DMS79 (cell line): ENCODE measurements around the gene CPEB3.

Source experiments
- DNase-seq: peaks from one replicate; lab custom pipeline; 2025; lab: John Stamatoyannopoulos, UW

CPEB3 gene

GRCh38 chr10:92208736-92209135 is 82.1 kb downstream of the CPEB3 start:
- DNase-seq, result no peak

DNA sequence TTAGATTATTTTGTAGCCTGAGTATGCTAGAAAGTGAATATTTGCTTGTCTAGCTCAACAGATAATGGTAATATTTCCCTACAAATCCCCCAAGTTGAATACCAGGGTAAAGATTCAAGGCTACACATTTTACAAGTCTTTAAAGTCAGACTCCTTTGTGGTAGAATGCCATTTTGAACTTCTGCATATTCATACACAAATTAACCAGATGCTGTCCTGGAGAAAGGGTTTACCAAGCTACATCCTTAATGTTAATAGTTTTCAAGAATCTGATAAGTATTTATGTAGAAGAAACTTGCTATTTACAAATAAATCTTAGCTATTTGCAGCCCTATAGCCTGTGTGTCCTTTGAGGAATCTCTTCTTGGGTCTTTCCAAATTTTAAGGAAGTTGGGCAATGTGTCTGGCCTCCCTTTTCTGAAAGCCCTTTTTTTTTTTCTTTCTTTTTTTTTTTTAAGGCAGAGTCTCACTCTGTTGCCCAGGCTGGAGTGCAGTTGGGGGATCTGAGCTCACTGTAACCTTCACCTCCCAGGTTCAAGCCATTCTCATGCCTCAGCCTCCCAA is 82.6 kb downstream of the CPEB3 start:
- DNase-seq, result no peak

GRCh38 chr10:92207061-92207460 is 83.8 kb downstream of the CPEB3 start:
- DNase-seq, result no peak

DNA sequence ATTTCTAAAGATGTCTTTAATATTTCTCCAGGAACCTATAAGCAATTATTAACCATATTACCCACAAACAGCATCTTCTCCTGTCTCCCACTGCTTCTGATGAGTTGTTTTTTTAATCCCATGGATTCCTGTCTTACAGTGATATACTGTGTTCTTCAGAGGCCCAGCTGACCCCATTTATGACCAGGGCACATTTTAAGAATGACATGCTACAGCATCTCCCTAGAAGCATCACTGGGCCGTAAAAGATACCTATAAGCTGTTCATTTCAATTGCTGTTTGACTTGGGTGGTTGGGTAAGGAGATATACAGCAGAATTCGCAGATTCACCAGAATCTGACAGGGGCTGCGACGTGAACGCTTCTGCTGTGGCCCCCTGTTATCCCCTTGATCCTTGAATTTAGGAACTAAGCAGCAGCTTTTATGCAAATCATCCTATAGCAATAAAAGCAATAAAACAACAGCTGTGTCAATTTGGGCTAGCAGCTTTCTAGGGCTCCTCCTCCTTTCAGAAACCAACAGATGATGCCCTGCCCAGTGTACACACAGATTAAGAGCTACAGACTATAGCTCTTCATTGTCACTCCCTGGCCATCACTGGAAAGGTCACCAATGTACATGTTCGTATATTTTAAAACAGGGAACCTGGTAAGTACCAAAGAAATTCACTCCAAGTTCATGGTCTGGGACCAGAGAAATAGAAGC is 86.8 kb downstream of the CPEB3 start:
- DNase-seq, result no peak

DNA sequence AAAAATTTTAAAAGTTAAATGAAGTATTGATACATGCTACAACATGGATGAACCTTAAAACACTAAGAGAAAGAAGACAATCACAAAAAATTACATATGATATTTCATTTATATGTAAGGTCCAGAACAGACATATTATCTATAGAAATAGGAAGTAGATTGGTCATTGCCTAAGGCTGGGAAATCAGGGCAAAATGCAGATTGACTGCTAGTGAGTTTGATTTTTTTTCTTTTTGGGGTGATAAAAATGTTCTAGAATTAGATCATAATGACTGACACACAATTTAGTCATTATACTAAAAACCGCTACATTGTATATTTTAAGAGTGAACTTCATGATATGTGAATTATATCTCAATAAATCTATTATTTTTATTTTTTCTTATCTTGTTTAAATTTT is 88.3 kb downstream of the CPEB3 start:
- no peak for DNase-seq

GRCh38 chr10:92200564-92200963 is 90.3 kb downstream of the CPEB3 start:
- DNase-seq, result peak; percentile 67

DNA sequence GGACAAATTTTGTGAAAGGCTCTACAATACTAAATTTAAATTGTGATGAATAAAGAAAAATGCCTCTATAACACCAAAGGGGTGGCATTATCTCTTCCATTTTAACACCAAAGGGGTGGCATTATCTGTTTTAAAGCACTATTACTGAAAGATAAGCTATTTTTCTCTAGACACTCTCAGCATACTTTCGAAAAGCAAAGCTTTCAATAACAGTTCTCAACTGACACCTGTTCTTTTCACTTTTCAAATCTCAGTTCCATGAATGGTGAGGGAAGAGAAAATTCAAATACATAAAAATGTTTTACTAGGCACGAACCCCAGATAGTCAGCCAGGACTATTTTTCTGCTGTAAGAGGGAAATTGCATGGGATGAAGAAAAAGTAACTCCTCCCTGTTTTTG is 103.8 kb downstream of the CPEB3 start:
- no peak for DNase-seq

GRCh38 chr10:92184977-92185376 is 105.9 kb downstream of the CPEB3 start:
- no peak for DNase-seq

DNA sequence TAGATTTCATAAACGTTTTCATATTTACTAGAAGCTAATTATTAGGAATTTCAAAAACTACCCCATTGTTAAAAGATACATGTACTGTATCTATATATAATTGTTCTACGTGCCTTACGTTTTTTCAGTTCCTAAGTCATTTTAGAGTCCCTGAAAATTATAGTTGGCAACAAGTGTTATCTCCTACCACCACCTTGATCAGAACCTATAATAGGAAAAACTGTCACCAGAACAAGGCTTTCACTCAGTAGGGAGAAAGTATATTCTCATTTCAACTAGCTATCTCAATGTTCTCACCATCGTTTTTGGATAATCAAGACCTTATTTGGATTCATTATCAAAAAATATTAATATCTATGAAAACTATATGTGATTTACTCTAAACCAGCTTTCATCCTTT is 107.7 kb downstream of the CPEB3 start:
- DNase-seq, result no peak

DNA sequence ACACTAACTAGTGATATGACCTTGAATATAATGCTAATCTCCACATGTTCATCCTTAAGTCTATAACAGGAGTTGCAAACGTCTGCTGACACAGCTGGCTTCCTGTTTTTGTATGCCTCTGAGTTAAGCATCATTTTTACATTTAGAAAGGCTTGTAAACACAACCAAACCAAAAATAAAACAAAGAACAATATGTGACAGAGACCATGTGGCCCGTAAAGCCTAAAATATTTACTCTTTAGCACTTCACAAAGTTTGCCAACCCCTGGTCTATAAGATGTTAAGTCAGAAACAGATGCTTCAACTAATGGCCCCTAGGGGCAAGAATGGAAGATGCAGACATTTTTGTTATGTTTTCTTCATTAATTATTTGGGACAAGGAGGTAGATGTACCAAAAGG is 109.3 kb downstream of the CPEB3 start:
- no peak for DNase-seq

- DNase-seq, result no peak
Observed at GRCh38 chr10:92180399-92180798, 110.5 kb downstream of the CPEB3 start.

- no peak for DNase-seq
Observed at GRCh38 chr10:92177546-92177945, 113.3 kb downstream of the CPEB3 start.

- no peak for DNase-seq
Observed at GRCh38 chr10:92175164-92175563, 115.7 kb downstream of the CPEB3 start.

GRCh38 chr10:92173996-92174395 is 116.9 kb downstream of the CPEB3 start:
- DNase-seq, result no peak

GRCh38 chr10:92164036-92164696 is 126.7 kb downstream of the CPEB3 start:
- DNase-seq, result peak; percentile 6

DNA sequence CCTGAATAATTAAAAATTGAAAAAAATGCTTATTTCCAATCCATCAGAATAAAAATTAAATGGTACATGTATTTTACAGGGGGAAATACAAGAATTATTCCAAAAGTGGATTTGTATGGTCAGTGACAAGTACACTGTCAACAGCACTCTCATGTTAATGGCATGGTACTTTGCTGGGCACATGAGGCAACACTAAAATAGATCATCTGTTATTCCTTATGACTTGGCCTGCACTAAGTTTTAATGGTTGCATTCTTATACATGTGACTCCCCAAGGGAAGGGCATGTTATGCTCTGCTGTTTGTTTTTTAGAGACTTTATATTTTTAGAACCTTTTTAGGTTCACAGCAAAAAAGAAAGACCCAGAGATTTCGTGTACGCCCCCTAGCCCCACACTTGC is 128.3 kb downstream of the CPEB3 start:
- no peak for DNase-seq

DNA sequence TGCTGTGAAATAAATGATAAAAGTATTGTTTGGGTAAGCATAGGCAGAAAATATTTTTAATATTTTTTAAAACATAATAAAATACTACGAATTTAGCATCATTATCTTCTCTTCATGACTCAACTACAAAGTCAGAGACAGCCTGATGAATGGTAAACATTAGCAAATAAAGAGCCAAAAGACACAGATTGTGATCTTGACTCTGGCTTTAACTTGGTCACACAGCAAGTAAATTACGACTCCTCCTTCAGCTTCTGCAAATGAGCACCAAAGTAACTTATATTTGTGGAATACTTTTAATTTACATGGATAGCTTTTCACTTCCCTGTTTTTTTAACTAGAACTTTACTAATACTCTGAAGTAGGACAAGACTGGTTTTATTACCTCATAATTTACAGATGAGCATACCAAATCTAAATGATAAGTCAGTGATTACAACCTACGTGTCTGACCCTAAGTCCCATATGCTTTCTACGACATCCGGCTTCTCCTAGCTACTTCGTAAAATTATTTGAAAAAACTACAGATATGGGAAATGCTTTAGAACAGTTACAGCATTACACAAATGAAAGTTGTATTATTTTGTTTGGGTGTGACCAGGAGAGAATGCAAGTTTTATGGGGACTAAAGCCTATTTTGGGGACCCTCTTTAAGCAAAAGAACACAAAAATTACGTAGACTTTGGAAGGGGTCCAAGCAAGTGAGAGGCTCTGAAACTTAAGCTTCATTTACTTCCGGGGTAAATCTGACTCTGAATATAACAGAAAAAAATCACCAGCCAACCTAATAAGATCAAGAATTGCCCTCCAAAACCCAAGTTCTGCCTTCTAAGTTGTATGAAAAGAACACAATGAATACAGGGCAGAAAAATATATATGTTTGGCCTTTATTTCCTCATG is 133.8 kb downstream of the CPEB3 start:
- DNase-seq, result no peak

DNA sequence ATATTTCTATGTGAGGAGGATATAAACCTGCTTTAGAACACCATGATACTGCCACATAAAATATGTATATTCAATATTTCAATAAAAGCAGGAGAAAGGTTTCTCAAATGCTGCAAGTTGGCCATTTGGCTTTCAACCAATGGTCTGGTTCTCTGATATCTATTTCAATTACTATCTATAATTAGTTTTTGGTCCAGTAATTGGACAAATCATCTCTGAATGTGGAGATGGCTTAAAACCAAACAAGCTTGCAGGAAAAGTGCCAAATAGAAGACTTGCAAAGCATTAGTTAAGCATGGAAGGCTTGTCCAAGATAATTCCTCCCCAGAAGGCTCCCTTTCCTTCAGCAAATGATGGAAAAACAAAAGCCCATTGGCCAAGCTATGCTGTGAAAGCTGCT is 140.1 kb downstream of the CPEB3 start:
- no peak for DNase-seq

DNA sequence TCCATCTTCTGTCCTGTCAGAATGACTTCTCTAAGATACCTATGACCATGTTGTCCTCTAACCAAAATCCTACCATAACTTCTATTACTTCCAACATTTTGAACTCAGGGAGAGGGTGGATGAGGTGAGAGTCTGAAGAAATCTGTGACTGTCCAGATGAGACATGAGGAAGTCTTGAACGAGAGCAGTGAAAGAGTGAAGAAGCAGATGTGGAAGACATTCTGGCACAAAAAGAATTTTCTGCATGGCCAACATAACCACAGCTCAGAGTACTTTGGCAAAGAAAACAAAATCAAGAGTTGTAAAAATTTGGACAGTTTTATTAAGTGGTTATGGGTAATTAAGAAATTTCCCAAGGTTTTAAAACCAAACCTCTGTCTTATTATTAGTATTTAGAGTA is 141.6 kb downstream of the CPEB3 start:
- peak; percentile 28 for DNase-seq

DNA sequence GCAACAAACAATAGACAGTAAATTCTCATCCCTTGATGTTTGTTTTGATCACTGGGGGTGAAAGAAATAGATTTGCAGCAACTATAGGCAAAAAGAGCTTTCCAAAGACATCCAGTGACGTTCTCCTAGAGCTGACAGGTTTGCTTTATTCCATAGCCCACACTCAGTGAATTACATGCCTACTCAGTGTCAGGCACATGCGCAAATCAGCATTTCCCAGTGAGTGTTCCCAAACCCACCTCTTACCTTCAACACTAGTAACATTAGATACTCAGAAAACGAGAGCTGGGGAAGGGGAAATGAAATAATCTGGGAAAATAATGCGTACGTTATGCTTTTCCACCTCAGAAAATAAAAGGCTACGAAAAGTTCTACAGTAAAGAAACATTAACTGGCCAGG is 144.1 kb downstream of the CPEB3 start:
- DNase-seq, result no peak

DNA sequence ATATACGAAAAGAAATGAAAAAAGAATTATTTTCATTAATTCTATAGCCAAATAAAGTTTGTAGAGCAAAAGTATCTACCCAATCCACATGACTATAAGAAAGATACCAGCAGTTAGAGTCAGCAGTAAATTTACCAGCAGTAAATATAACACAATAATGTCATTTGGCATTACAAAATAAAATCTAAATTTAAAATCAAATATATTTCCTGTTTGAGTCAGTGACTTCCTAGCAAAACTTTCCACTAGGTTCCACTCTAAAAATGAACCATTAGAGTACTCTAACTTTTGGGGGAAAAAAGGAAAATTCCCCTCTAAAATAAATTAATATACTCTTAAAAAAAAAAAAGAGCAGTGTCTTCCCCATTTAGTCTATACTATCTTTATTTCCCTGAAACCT is 144.8 kb downstream of the CPEB3 start:
- no peak for DNase-seq

DNA sequence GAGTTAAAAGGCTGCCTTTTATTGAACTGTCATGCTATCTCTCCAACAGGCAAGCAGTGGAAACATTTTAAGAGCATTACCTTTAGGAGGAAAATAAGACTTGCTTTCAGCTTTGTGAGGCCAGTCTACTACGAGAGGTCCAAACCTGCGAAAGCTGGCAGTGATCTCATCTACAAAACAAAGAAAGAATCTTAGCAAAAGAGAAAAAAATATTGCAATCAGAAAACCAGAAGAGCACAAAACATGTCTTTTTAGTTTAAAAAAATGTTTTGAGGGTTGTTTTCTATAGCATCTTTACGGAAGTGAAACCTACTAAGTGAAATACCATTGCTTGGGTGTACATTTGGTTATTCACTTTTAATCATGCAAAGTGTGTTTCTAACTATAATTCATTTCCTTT is 147.9 kb downstream of the CPEB3 start:
- no peak for DNase-seq

DNA sequence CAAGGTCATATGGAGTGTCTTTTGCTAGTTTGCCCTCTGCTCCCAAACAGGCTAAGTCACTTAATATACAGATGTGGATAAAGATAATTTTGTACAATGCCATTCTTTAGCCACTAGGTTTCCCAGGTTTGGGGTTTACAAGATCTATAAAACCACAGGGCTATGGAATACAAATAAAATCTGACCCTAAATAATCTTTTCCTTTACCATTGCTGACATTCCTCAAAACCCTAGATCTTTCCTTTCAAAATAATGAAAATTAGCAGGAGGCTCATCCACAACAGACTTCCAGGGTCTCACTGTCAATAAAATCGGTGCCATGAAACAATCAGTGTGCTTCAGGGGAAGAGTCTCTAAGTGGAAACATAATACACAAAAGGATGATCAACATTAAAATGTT is 148.4 kb downstream of the CPEB3 start:
- DNase-seq, result no peak
